ENCODE results near the gene APOM.

Gene APOM

DNA sequence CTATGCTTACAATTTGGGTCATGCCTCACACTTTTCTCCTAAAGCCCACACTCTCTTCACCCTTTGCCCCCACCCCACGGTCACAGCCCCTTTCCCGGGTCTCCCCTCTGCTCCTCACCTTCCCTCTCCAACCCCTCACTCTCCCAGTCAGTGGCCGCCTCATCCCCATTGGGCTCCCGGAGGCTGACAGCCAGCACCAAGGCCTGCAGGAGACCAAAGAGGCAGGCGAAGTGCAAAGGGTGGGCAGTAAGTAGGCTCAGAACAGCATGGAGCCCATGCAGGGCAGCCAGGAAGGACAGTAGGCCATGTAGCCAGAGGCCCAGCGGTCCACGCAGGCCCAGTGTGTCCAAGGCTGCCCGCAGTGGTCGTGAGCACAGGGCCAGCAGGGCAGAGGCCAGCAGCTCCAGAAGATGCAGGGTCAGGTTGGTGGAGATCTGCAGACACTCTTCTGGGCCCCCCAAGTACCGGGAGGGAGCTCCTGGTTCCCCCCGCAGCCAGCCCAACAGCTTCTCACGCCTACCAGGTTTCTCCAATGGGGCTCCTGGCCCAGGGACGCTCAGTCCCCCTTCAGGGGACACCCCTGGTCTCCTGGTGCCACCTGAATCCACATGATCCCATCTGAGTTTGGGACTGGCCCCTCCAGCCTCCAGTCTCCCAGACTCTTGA, 3.4 kb downstream of the APOM start:
- no peak for DNase-seq

DNA sequence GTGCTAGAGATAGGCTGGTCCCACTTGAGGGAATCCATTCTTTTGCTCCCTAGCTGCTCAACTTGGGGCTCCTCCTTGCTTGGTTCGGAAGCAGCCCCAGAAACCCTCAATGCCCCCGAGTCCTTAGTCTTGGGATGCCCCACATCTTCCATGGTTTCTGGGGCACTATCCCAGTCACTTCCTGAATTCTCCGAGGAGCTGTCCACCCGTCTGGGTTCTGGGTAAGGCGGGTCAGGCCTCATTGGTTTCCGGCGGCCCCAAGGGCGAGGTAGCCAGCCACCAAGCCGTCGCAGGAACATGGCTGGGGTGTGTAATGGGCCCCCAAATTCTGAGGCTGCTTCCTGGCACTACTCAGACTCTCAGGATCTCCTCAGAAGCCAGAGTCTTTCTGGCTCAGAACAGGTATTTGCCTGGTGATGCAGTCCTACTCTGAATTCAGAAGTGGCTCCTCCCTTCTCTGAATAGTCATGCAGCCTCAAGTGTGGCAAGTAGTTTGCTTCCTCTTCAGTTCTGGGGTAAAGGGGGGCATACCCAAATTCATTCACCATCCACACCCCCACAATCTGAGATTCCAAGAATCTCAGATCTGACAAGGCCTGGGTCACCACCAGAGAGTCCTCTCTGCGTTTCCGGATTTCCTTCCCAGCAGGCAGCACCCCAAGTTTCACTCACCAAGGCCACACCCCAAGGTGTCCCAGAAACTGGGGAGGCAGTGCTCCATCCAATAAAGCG, 4.1 kb downstream of the APOM start:
- DNase-seq, result no peak

DNA sequence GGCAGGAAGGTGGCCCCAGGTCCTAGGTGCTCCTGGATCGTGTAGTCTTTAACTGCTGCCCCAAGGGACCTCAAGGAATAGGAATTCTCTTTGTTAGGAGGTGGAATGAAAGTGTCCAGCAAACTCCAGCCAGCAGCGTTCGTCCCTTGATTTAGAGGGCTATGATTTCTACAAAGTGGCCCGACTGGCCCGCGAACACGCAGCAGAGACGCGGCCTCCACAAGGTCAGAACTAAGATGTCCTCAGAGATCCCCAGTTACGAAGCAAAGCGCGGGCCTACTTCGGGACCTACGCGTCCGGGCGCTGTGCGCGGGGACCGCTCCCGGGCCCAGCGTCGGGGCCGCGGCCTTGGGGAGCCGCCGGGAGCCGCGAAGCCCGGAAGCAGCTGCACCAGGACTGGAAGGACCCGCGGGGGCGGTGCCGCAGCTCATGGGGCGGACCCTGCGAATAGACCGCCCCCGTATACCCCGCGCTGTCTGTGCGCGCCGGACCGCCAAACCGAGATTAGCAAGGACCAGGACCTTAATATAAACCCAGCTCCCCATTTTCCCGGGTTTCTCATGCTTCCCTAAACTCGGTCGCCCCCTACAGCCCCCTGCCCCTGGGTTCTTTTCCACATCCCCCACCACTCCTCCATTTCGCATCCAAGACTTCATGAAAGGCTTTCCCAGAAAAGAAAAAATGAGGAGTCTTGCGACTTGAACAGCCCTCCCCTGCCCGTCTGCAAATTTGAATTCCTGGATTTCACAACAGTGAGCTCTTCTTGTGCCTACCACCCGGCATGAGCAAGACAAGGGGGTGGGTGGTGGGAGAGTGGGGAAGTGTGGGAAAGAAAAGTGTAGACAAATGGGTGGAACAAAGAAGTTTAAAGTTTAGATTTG, 4.9 kb downstream of the APOM start, which contains the start of gene C6orf47:
Gene C6orf47, minus strand, starts transcription at position 398 of the 881 bp plus-strand sequence. CDS start 831 bp downstream, outside the sequence.
- DNase-seq, result peak; percentile 45

DNA sequence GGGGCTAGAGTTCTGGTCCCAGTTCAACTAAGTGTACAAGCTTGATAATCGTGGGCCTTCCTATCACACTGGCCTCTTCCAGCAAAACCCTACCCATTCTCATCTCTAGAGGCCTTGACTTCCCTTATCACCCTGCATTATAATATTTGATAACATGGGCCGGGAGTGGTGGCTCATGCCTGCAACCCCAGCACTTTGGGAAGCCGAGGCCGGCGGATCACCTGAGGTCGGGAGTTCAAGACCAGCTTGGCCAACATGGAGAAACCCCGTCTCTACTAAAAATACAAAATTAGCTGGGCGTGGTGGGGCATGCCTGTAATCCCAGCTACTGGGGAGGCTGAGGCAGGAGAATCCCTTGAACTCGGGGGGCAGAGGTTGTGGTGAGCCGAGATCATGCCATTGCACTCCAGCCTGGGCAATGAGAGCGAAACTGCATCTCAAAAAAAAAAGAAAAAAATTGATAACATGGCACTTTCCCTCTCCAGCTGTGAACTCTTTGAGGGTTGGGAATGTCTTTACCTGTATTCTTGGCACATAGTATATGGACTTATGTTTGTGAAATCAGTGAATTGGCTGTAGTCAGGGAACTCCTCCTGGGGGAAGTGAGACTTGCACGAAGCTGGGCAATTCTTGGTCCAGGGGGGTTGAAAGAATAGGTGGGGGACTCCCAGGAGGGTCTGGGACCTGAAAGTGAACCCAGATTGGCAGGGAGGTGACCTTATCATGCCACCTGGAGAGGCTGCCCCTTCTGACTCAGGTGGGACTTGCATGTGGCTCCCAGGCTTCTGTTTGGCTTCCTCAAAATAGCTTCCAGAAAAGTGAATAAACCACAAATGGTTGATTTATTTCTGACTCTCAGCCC, 5.8 kb downstream of the APOM start:
- DNase-seq, result no peak

DNA sequence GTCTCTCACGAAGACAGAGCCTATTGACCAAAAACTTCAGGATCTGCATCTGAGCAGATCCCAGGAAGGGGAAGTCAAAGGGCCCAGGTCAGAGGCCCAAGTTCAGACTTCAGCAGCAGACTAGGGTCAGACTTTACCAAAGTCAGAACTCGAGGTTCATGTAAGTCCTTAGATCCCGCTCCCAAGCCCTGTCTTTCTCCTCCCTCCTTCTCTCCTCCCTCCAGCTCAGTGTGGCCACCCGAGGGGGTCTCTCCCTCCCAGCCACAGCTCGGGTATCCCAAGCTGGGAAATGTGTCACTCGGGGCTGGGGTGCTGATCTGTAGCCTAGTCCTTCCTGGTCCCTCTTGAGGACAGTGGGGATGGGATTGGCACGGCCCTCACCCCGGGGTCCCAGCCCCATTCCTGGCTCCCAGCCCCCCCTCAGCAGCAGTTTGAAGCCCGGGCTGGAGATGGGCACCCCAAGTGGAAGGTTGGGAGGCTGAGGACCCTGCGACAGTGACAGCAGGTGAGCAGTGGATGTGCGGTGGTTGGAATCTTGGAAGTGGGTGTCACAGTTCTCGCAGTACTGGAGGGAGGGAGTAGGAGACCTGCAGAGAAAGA, 6.5 kb downstream of the APOM start:
- DNase-seq, result no peak

DNA sequence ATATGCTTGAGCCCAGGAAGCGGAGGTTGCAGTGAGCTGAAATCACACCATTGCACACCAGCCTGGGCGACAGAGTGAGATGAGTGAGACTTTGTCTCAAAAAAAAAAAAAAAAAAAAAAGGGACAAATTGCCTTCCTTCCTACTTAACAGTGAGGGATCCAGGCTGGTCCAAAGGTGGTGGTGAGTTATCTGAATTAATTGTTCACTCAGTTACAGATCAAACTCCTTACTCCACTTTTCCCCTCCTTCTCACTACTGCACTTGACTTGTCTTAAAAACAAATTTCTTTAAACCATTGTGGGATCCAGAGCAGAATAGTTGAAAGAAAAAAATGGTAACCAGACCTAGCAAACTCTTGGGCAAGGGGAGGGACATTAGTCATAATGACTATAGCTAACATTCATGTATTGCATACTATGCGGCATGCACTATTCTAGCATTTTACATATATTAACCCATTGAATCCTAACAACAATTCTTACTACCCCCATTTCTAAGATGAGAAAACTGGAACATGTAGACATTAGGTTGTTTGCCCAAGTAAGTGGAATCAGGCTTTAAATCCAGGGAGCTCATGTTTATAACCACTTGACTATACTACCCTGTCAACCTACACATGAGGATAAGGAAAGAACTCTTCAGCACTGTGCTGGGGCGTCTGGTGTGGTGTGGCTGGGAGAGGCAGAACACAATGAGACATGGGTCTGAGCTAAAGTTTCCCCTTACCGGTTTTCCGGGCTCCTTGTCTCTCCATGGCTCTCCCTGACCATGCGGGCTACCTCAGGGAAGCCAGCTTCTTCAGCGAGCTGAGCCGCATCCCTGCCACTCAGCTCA, 7.6 kb downstream of the APOM start:
- DNase-seq, result no peak

DNA sequence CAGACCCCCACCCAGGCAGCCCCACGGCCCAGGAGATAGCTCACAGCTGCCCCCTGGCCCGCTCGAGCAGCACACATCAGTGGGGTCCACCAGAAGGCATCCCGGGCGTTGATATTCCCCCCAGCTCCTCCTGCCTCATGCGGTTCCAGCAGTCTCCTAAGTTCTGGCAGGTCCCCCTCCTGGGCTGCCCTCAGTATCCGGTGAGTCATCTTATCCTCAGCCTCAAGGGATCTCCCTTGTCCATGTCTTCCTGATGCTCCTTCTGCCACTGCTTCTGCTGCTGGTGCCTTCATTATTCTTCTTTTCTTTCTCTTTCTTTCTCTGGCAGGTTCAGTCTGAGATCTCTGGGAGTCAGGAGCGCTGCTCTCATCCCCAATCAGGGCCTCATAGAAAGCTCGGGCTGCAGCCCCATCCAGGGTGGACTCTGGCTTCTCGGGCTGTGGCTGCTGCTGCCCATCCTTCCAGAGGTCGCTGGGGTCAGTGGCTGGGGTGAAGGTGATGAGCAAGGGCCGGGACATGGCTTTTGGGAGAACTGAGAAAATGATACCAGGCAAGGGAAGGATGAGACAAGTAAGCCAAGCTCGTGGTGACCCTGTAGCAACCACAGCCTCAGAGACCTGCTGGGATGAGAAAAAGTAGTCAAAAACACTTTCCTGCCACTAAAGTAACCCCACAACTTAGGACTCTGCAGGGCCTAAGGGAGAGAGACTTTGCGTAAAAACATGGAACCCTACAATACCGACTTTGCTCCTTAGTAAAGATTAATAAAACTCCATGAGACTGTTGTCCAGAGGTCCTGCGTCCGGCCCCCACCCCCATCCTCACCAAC, 8.5 kb downstream of the APOM start:
- no peak for DNase-seq

DNA sequence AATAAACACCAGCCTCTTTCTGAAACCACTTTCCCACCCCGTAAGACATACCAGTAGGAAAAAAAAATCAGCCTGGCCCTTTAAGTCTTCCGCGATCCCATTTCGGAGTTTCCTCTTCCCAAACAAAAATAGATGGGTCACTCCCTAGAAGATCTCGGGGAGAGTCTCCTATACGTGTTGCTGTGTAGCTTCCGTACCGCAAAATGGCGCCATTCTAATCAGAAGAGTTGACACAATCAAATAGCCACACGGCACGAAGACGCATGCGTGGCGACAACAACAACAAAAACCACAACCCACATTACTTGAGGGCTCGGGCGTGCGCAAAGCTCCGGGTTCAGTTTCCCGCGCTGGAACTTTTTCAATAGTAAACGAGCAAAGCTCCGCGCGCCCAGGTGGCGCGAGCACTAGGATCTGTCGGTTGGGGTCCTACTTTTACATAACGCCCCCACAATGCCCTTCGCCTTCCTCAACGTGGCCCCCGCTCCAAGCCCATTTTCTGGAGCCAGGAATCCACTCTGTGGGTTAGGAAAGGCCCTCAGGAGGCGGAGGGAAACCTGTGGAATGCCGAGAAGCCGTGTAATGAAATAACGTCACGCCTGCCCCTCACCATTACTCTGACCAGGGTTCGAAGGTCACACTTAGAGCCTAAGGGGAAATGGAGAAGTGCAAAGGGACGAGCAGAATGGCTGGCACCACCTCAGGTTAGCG, 9.3 kb downstream of the APOM start, which contains the start of gene GPANK1:
Gene GPANK1, minus strand, starts transcription at position 208 of the 711 bp plus-strand sequence. CDS start 519 bp downstream, outside the sequence.
- DNase-seq, result peak; percentile 92

DNA sequence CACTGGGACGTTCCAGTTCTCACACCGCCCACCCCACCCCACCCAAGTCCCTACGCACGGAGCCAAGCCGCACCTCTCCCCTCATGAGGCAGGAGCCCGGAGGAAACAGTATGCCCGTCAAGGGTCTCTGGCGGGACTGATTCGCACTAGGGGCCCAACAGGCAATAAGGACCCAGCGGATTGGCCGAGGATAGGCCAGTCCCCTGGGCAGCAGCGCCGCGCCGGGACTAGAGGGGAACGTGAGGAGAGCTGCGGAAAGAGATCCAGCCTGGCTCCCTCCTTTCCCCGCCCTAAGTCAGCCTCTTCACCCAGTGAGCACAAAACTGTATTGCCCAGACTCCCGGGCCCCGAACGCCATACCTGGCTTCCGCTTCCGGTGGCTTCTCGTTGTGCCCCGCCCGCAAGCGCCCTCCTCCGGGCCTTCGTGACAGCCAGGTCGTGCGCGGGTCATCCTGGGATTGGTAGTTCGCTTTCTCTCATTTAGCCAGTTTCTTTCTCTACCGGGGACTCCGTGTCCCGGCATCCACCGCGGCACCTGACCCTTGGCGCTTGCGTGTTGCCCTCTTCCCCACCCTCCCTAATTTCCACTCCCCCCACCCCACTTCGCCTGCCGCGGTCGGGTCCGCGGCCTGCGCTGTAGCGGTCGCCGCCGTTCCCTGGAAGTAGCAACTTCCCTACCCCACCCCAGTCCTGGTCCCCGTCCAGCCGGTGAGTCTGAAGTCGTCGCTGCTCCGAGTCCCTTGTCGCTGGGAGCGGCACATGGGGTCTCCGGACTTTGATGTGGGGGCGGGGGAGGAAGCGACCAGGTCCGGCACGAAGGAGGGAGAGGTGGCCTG, 10.0 kb downstream of the APOM start, which contains the start of gene CSNK2B:
Gene CSNK2B, plus strand, starts transcription at position 580 of the 836 bp plus-strand sequence. CDS start 752 bp downstream, outside the sequence.
- DNase-seq, result peak; percentile 96

DNA sequence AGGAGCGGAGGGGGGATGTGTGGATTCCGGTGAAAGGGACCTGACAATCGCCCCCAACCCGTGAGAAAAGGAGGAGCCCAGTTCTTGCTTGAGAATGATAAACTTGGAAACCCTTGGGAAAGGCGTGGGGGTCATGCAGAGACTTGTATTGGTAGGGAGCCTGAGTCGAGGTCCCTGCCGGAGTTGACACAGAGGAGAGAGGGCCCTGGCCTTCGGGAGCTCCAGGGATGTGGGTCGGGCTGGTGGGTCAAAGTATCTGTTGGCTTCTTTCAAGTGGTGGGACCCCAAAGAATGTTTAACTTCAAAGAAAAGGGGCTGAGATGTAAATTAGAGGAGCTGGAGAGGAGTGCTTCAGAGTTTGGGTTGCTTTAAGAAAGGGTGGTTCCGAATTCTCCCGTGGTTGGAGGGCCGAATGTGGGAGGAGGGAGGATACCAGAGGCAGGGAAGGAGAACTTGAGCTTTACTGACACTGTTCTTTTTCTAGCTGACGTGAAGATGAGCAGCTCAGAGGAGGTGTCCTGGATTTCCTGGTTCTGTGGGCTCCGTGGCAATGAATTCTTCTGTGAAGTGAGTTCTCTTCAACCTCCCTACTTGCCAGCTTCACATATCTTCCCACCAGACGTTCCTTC, 10.8 kb downstream of the APOM start:
- no peak for DNase-seq

DNA sequence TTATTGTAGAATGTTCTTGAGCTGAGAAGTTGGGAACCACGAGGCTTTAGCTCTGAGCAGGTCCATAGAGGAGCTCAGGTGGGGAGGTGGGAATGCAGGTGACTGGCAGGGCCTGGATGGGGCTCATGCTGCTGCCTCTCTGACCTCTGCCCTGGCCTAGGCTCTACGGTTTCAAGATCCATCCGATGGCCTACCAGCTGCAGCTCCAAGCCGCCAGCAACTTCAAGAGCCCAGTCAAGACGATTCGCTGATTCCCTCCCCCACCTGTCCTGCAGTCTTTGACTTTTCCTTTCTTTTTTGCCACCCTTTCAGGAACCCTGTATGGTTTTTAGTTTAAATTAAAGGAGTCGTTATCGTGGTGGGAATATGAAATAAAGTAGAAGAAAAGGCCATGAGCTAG, 14.0 kb downstream of the APOM start, which contains the start of gene LY6G5B:
Gene LY6G5B, plus strand, starts transcription at position 301 of the 400 bp plus-strand sequence. CDS start 975 bp downstream, outside the sequence.
- no peak for DNase-seq

DNA sequence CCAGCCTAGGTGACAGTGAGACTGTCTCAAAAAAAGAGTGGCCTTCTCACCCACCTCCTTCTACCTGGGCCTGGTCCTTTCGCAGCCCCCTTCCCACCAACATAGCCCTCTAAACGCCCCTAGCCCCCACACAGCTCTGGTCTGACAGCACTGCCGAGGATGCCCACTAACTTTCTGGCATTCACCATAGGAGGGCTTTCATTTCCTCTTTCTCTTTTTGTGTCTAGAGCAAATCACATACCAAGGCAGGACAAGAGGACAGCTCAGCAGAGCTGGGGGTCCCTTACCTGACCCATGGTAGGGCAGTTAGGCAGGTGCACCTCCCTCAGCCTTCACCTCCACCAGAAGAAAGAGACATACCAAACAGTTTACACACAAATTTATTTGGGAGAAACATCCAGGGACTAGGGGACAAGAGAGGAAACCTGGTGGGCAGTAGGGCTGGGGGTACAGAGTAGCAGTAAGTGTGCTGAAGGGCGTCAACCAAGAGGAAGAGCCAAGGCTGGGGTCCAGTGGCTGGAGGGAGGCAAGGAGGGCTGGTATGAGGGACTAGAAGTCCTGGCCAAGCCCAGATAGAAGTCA, 20.7 kb downstream of the APOM start:
- DNase-seq, result no peak

DNA sequence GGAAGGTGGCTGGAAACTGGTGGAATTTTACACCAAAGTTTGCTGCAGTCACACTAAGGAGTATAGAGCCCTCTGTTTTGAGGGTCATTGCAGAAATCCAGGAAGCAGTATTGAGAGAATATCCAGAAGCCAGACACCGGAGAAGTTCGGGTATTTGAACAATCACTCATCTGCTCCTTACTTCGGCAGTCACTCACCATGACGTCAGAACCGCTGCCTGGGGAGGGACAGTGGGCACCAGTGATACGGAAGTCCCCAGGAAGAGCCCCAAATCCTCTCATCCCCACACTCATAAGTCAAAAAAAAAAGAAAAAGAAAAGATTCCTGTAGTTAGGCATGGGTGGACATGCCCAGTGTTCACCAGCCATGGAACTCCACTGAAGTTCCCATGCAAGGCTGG, 21.2 kb downstream of the APOM start:
- no peak for DNase-seq

DNA sequence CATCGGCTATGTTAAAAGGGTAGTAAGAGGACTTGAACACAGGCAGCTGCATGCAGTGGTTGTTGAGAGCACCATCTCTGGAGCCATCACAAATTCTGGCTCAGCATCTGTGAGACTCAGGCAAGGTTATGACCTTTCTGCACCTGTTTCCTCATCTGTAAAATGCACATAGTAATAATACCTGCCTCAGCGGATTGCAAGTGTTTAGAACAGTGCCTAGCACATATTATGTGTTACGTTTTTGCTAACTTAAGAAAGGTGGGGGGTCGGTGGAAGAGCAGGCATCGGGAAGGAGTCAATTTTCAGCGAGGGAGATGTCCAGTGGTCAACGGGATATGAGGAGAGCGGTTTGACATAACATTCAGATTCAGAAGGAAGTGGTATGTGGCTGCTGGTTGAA, 22.3 kb downstream of the APOM start:
- no peak for DNase-seq

DNA sequence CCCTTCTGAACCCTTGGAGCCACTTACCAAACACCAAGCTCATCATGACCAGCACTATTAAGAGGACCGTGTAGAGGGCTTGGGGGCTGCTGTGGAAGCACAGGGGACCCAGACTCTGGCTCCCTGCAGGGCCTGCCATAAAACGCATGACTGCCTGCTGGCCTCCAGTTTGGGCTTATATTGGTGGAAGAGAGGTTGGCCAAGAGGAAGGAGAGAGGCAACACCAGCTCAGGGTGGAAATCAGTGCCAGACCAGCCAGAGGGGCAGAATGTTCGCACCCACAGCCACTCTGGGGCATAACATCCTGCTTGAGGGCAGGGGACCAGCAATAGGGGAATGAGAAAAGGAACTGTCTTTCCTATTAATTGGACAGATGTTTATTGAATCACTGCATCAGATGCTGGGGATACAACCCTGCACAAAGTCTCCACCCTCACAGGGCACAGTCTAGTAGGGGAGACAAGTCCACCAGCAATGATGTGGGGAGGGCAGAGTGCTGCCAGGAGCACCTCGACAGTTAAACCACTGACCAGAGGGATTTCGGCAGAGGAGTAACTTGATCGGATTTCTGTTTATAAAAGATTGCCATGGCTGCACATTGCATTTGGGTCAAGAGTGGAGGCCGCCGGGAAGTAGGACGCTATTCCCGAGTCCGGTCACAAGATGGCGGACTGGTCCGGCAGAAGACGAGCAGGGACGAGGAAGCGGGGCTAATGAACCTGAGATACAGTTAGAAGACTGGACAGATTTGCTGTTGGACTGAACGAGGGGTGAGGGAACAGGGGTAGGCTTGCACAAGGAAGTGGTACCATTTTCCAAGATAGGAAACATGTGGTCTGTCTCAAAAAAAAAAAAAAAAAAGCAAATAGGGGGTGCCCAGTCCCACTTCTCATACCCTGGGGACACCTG, 24.8 kb downstream of the APOM start, which contains the start of gene LY6G5C:
Gene LY6G5C, minus strand, starts transcription at position 842 of the 909 bp plus-strand sequence. Its CDS starts 694 bp downstream, at position 148.
- peak; percentile 61 for DNase-seq

DNA sequence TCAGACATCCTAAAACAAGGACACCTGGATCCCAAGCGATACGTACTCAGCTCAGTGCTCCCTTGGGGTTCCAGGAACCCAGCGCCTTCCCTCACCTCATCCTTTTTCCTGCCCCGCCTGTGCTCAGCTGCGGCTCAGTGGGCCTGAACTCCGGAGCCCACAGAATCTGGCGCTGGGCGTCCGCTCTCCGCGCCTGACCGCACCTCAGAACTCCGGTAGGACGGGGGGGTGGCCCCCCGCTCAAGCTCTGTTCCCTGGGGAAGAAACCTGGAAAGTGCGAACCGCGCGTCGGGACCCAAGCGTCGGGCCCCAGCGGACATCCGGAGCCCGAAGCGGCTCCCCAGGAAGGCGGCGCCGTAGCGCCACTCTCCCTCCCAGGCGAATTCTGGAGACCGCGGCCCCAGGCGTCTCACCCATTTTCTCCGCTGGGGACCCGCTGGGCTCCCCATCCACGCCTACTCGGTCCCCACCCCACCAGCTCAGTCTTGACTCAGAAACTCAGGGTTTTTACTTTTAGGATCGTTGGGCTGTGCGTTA, 25.5 kb downstream of the APOM start:
- no peak for DNase-seq

Measured in NCI-H1694 treated with DMSO at 0.1 percent for 48 hours (cell line).